GM18507 (cell line): ENCODE measurements around the gene RTF1.
A peak's percentile ranks its signal among the peaks of the same experiment; 100 is the strongest.

Experiments
- DNase-seq: peaks from one replicate; pipeline ENCODE4 v3.0.0; 2011; ENCODE audit warnings: low read depth; ENCODE audit not compliant: insufficient read length; ENCODE audit errors: extremely low spot score
- FAIRE-seq: peaks from 2 replicates; lab custom pipeline; 2011; peaks lifted over from hg19 to GRCh38; lab: Jason Lieb, UNC

RTF1 gene

DNA sequence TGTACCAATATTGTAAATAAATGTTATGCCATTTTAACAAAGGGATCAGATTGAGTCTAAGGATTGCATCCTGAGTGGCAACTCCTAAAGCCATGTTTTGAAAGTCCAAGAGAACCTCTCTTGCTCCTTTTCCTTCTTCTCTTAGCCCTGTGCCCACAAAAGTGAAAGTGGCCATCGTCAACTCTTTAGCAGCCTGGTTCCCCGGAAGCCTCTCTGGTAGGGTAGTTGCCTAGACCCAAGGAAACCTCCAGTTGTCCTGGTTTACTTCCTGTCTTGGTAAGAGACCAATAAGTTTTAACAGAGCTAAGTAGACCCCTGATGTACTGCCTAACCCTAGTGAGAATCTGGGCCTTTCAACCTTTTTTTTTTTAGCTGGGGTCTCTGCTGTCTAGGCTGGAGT lies 66.6 kb downstream of the RTF1 start:
- DNase-seq (no peak), FAIRE-seq (no peak)

DNA sequence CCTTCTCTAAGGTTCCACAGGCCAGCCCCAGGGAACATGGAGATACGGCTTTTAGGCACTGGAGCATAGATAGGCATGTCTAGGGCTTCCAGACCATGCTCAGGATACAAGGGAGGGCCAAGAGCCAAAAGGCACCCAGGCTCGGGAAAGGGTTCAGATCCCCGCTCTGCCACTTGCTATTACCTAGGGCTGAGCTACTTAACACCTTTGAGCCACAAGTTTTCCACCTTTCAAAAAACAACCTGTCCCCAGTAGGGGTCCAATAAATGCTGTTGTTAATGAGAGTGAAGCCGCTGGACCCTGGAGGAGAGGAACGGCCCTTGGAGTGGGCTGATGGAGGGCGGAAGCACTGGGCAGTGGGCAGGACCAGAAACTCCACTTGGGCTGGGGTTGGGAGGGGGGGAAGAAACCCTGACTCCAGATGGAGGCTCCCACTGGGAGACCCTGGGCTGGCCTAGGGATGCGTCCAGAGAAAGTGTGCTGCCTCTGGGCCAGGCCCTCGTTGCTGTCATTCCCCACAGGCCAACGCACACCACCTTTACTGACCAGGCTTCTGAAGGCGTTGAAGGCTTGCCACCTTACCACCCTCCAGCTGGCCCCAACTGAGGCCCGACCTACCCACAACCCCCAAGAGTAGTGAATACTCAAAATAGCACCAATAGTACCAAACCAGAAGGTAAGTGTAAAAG lies 68.2 kb downstream of the RTF1 start:
- DNase-seq (no peak), FAIRE-seq (no peak)

DNA sequence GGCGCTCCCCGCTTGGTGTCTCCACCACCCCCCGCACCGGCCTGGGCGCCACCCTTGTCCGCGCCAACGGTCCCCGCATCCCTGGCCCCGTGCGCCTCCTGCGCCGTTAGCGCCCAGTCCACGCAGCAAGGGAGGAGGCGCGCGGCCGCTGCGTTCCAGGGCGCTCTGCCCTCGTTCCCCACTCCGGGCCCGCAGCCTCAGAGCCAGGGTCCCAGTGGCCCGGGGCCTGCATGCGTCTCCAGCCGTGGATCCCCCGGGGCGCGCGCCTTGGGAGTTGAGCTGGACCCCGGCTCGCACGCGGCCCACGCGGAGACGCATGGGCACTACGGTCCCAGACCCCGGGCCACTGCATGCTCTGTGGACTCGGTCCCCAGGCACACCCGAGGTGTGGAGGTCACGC lies 69.4 kb downstream of the RTF1 start:
- no peak for DNase-seq
- FAIRE-seq: no peak

DNA sequence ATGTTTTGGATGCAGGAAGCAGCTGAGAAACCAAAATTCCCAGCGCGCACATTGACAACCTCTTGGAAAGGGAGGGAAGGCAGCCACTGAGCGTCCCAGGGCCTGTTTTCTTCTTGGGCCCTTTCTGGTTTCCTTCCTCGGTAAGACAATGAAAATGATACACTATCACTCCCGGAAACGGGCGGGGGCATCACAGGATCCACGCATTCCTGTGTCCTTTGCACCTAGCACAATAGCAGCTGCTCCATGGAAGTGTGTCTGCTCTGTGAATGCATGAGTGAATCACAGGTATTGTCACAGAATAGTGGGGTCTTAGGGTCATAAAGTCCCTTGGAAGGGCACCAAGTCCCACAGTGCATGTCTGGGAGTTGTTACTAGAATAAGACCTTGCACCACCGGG lies 70.5 kb downstream of the RTF1 start:
- DNase-seq: no peak
- no peak for FAIRE-seq

DNA sequence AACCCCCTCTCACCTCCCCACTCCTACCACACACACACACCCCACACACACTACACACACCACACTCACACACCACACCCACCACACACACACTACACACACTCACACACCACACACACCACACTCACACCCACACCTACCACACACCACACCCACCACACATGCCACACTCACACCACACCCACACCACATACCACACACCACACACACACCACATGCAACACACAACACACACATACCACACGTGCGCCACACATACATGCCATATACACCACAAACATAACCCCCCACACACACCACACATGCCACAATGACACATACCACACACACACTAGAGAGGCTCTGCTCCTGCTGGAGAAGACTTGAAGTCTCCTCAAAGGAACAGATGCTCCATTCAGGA lies 70.9 kb downstream of the RTF1 start:
- FAIRE-seq (no peak), DNase-seq (no peak)

DNA sequence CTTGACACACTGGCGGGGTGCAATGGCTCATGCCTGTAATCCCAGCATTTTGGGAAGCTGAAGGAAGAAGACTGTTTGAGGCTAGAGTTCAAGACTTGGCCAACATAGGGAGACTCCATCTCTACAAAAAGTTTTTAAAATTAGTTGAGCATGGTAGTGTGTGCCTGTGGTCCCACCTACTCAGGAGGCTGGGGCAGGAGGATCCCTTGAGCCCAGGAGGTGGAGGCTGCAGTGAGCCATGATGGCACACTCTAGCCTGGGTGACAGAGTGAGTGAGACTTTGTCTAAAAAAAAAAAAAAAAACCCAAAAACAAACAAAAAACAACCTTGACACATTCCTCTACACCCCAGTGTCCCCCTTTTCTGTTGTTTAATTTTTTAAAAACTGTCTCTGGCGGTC lies 72.7 kb downstream of the RTF1 start:
- FAIRE-seq: no peak

DNA sequence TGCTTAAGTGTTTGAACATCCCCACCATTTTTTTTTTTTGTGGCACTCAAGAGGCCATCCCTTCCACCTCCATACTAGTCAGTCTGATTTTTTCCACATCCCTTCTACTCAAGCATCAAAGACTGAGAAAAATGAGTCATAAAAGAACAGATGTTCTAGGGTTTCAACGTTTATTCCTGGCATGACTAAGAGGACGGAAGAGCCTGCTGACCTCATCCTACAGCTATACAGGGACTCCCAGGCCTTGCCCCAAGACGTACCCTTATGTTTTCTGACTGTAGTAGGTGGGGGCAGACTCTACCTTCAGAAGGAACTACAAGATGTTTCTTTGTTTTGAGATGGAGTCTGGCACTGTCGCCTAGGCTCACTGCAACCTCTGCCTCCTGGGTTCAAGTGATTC lies 73.5 kb downstream of the RTF1 start:
- peak; percentile 76 for FAIRE-seq
- DNase-seq: no peak

More for the DNA sequence above, 72.7 kb downstream of the RTF1 start:
- no peak for DNase-seq

DNA sequence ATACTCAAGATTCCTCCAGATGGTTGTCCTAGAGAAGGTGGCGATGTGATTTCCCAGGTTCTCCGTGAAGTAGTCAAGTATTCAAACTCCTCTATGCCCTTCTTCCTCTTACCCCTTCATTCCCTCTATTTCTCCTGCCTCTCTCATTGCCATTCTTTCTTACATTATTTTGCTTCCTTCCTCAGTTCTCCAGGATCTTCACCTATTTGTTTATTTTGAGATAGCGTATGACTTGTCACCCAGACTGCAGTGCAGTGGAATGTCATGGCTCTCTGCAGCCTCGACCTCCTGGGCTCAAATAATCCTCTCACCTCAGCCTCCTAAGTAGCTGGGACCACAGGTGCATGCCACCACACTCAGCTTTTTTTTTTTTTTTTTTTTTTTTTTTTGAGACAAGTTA lies 75.0 kb downstream of the RTF1 start:
- DNase-seq (no peak), FAIRE-seq (no peak)

DNA sequence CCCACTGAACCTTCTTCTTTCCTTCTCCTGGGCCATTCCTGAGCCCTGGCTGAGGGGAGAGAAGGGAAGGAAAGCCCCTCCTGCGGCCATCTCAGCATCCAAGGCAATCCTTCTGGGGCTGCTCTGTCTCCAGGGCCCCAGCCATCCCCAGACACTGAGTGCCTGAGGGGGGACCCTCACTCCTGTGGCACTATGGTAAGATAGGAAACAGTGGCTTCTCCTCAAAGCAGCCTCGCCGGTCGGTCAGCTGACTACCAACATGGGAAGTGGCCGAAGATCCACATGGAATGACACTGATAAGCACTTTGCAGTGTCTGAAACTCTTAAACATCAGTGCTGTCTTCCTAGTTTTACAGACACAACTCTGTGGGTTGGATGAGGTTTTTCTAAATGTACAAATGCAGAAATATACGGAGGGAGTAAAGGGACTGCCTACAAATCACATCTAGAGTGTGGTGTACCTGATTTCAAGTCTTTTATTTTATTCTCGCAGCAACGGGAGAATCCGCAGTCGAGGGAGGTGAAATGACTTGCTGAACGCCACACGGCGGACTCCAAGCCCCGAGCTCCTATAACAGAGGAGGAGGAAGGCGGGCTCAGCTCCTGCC lies 75.8 kb downstream of the RTF1 start:
- DNase-seq (no peak), FAIRE-seq (peak; percentile 21)

DNA sequence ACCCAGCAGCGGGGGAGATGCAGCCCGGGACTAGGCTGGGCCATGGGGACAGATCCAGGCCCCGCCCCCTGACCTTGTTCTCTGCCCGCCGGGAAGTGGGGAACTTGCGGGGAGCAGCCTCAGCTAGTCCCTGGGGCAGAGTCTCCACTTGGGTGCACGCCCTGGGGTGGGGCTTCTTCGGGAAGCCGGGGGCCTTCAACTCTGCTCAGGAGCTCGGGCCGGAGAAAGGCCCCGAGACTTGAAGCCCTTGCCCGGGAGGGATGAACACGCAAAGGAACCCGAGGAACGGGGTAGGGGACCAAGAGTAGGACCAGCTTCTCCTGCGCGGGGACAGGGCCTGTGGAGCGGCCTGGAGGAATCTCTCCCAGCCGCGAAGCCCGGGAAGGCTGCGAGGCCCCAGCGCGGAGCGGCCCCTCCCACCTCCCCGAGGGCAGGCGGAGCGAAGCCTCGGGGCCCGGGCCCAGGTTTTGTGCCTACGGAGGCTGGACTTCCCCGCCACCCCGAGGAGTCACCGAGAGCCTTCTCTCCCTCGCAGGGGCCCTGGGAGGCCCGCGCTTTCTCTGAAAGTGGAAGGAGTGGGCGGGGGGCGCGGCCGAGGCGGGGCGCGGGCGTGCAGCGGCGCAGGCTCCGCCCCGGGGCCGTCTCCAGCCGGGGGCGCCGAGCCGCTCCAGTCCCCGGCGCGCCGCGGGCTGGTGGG lies 76.5 kb downstream of the RTF1 start, which contains the start of gene ITPKA:
Gene ITPKA (plus strand): TSS at position 670 of the 697 bp plus-strand sequence. CDS start 54 bp downstream, outside the sequence.
- no peak for FAIRE-seq
- DNase-seq: peak; percentile 75

DNA sequence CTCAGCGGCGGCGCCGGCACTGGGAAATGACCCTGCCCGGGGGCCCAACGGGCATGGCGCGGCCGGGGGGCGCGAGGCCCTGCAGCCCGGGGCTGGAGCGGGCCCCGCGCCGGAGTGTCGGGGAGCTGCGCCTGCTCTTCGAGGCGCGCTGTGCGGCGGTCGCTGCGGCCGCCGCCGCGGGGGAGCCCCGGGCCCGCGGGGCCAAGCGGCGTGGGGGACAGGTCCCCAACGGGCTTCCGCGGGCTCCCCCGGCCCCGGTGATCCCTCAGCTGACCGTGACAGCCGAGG lies 77.0 kb downstream of the RTF1 start:
- no peak for DNase-seq
- FAIRE-seq: no peak

DNA sequence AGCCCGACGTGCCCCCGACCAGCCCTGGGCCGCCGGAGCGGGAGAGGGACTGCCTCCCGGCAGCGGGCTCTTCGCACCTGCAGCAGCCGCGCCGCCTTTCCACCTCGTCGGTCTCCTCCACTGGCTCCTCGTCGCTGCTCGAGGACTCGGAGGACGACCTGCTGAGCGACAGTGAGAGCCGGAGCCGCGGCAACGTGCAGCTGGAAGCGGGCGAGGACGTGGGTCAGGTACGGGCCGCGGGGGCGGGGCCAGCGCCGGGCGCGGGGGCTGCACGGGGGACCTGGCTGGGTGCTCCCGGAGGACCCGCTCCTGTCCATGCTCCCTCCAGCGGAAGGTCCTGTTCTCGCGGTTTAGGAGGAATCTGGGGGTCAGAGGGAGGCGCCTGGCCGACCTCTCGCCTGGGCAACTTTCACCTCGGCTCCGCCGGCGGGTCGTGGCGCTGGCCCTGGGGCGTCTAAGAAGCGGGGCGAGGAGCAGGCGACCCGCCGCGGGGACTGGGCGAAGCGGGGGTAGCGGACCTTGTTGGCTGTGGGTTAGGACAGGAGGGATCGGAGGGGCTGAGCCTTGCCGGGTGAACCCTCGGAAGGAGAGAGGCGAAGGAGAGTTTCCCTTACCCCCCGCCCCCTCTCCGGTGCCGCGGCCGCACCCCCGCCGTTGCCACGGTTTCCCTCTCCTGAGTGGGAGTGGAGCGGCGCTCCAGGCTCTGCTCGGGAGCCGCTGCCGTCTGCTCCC lies 77.5 kb downstream of the RTF1 start:
- DNase-seq (no peak), FAIRE-seq (no peak)

DNA sequence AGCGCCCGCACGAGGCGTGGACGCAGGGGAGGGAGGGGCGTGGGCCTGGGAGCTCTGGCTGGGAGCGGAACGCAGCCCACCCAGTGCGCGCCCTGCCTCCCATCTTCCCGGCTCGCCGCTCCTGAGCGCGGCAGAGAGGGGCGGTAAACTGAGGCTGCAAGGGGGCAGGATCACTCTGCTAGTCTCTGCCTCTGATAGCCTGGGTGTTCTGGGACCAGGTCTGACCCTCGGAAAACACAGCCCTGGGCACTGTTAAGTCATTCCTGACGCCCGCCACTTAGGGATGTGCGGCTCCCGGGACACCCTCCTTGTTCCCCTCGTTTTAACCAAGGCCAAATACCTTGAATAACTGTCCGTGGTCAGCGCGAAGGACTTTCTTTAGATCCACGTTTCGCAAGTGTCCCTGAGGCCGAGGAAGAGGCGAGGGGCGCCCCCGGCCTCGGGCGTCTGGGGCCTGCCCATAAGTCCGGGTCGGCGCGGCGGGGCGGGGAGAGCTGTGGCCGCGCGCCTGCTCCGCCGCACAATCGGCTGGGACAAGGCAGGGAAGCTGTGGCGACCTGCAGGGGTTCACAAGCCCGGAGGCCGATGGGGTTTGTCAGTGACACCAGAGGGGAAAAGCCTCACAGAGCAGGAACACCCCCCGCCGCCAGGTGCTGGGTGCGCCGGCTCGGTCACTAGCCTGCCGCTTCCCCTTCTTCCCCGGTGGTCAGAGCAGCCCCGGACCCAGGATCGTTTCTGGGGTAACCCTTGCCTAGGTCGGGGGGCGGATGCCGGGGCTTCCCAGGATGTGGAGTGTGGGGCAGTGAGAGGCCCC lies 78.2 kb downstream of the RTF1 start:
- FAIRE-seq: no peak
- DNase-seq: no peak

DNA sequence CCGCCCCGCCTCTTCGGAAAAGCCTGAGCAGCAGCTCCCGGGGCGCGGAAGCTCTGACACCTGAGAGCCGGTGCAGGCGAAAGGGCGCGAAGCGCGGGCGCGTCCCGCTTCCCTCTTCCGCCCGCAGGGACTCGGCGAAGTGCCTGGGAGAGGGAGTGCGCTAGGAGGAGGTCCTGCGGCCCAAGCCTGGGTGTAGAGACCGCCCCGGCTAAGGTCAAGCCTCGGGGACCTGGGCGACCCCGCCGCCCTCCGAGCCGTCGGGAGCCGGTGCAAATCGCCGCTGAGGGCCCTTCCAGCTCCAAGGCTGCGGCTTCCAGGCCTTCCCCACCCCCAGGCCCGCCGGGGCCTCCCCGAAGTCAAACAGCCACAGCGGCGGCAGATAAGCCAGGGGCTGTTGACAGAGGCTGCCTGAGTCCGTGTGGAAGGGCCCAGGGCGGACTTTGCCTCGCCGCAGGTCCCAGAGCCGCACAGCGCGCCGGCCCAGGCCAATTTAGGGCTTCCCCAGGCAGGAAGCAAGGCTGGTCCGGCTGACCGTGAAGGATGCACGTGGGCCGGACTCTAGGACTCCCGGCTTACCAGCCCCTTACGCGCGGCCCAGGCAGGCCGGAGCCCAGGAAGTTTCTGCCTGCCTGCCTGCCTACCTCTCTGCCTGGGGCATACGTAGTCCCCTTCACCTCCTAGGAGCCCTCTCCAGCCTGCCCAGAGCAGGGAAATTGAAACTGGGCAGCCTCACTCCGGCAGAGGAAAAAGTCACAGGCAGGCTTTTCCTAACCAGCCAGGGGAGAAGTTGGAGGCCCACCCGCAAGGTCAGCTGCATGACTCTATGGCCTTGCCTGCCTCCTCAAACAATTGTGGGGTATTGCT lies 79.1 kb downstream of the RTF1 start:
- no peak for DNase-seq
- no peak for FAIRE-seq

DNA sequence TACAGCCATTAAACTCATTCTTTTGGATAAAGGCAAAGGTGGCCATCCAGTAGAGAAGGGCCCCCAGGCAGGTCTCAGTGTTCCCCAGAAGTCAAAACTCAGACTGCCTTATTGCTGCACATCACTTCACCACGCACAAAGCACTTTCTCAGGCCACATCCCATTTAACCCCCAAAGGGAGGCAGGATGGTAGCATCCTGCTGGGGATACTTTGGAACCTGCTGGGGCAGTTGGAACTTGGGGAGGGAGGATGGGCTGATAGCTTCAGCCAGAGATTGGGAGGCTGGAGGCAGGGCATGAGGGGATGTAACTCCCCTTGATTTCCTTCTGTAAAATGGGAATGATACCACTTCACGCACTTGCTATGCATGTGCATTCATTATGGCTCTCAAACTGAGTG lies 81.8 kb downstream of the RTF1 start:
- FAIRE-seq (no peak), DNase-seq (no peak)

DNA sequence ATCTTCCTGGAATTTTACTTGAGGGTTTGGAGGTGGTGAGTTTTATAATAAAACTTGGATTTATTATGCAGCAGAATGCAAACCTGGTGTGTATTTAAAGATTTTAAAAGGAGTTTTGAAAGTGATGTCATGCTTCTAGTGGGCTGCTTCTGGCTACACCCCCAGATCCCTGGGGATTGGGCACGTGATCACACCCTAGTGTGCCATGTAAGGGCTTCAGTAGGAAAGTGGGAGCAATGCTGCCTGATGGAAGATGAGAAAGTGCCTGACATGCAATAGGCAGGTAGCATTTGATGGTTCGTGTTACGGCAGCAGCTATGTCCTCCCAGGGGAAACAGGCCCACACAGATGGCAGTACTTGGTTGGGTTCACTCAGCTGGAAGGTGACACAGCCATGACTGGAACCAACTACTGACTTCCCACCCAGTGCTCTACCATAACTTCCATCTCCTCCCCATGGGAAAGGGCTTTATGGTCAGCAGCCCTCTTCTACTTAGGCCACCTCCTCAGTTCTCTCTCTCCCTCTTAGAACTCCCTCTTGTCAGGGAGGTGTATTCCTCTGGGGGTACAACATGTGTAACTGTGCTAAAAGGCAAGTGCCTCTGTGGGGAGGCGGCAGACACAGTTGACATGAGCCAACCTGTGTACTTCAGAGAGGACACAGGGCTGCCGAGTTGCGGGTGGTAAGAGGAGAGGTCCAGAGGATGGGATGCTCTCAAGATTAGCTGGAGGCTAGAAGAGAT lies 82.4 kb downstream of the RTF1 start:
- no peak for FAIRE-seq

DNA sequence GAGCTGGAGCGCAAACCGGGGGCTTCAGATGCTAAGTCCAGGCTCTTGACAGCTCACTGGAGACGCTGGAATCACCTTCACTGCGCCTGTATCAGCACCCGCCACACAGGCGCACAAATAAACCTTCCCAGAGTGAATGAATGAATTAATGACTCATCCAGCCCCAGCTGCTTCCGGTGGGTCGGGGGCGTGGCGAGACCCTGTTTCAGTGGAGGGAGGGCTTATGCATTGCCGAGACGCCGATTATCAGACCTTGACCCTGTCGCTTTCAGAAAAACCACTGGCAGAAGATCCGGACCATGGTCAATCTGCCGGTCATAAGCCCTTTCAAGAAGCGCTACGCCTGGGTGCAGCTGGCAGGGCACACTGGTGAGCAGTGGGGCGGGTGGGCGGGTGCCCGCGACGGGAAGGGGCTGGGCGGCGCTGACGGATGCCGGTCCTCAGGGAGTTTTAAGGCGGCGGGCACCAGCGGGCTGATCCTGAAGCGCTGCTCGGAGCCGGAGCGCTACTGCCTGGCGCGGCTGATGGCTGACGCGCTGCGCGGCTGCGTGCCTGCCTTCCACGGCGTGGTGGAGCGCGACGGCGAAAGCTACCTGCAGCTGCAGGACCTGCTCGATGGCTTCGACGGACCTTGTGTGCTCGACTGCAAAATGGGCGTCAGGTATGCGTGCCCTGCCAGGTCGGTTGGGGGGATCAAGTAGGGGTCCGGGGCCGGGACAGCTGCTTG lies 84.5 kb downstream of the RTF1 start:
- DNase-seq (no peak), FAIRE-seq (peak; percentile 52)

More for the DNA sequence above, 82.4 kb downstream of the RTF1 start:
- no peak for DNase-seq
